Esophagus mucosa (tissue), 1 donor: Measurements from ENCODE around the gene EGLN3. TPM values are rescaled to one million over a fixed set of nuclear protein-coding genes. Genes with fewer than 3 reads are reported as not detected.

Experiments used
- ATAC-seq: fragments of 200-7000 bp; cut with Tn5 transposase; one replicate; pipeline ENCODE4 v1.9.1; 2020
- total RNA-seq: library from RNA; stranded (reverse); gene quantifications from one replicate; pipeline ENCODE4 v1.2.4, GENCODE V29; 2023
- donor health status: DM: yes; HTN: yes; CAD: no.

Gene EGLN3
- total RNA-seq, 1 donor from 2014 or later: 33.8 TPM

- ATAC-seq: no peak
These were observed 11.1 kb upstream of the EGLN3 start for GRCh38 chr14:33962016-33962415.

DNA sequence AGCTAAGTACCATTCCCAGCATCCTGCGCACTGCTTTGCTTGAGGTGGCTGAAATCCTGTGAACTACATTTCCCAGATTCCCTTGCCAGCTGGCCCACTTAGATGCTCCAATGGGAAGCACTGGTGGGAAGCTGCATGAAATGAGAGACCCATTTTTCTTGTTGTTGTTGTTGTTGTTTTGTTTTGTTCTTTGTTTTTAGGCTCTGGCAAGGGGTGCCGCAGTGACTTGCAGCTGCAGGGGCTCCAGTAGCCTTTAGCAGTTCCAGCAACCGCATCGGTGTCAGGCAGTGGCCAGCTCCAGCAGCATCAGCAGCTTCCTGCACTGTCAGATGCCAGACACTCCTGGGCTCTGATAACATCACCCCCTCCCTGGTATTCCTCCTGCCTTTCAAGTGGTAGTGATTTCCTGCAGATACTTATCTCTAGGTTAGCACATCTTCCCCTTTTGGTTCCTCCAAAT is 8.8 kb upstream of the EGLN3 start:
- ATAC-seq: no peak

DNA sequence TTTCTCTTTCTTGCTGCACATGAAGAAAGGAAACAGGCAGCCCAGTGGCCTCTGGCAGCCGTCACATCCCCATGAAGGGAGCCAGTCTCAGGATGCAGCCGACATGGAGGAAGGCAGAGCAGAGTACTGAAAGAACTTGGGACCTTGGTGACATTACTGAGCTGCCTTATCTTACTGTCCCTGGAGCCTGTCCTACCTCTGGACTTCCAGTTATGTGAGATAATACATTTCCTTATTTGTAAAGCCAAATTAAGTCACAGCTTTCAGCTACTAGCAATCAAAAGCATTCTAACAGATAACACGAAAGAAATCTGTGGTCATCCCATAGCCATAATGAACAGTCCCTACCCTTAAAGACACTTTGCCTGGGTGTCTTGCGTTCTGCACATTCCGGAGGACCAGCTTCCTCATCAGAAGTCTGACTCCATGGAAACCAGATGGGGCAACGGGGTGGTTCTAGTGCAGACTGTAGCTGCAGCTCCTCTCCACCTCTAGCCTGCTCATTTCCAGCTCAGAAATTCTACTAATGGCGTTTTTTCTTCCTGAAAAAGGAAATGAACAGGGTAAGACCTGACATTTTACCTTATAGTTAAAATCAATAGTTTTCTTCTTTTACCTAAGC is 7.8 kb upstream of the EGLN3 start:
- no peak for ATAC-seq

DNA sequence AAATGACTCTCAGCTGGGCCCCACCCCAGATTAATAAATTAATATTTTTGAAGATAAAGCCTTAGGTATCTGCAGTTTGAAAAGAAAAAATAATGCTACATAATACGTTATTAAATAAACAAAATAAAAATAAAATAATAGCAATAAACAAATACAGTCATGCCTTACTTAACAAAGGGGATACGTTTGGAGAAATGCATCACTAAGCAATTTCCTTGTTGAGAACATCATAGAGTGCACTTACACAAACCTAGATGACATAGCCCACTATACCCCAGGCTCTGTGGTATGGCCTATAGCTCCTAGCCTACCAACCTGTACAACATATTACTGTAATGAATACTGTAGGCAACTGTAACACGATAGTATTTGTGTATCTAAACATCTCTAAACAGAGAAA is 7.1 kb upstream of the EGLN3 start:
- no peak for ATAC-seq

- no peak for ATAC-seq
These were observed 6.4 kb upstream of the EGLN3 start for GRCh38 chr14:33957299-33957698.

DNA sequence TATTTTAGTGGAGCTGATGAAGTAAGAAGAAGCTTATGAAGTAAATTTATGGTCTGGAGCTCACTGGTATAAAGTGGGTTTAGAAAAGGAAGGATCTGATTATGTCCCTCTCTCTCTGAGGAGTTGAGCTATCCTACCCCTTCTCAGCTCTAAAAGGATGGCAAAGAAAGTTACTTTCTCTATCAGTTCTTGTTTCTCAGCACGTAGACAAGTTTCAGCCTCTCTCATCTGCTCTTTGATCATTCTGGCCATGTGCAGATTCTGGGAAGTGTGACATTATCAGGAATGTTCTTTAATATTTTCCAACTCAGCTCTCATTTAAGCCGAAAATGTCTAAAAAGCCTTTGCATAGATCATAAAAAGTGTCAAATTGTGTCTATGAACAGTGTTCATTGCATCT is 5.8 kb upstream of the EGLN3 start:
- ATAC-seq: no peak

GRCh38 chr14:33954016-33954598 is 3.2 kb upstream of the EGLN3 start:
- ATAC-seq: no peak

- ATAC-seq: no peak
These were observed 1.7 kb upstream of the EGLN3 start for GRCh38 chr14:33952541-33952940.

DNA sequence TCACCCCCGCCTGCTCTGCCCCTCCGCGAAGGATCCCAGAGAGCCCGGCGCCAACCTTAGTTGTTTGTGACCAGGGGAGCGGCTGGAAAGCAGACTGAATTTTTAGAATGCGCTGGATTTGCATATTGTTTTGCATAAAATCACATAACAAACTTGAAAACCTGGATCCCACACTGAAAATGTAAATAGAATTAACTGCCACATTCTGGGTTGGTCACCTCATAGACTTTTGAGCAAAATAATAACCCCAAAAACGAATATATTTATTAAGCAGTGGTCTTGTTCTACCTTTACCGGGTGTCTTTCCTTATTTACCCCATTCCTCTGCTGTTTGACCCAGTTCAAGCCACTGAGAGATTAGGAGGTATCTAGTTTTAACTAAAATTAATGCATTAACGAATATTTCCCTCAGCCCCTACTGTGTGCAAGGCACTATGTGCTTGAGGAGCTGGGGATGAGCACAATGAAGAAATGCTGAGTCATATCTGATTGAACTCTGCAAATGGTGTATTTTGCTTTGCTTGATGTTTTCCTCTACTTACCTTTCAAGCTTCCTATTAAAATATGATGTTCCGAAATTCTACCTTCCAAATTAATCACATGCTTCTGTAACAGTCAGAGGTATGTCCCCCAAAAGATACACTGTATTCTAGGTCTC is 438 bp upstream of the EGLN3 start:
- no peak for ATAC-seq

GRCh38 chr14:33949411-33949893 is 1.4 kb downstream of the EGLN3 start:
- ATAC-seq: no peak

GRCh38 chr14:33948869-33949408 is 1.9 kb downstream of the EGLN3 start:
- ATAC-seq: no peak

DNA sequence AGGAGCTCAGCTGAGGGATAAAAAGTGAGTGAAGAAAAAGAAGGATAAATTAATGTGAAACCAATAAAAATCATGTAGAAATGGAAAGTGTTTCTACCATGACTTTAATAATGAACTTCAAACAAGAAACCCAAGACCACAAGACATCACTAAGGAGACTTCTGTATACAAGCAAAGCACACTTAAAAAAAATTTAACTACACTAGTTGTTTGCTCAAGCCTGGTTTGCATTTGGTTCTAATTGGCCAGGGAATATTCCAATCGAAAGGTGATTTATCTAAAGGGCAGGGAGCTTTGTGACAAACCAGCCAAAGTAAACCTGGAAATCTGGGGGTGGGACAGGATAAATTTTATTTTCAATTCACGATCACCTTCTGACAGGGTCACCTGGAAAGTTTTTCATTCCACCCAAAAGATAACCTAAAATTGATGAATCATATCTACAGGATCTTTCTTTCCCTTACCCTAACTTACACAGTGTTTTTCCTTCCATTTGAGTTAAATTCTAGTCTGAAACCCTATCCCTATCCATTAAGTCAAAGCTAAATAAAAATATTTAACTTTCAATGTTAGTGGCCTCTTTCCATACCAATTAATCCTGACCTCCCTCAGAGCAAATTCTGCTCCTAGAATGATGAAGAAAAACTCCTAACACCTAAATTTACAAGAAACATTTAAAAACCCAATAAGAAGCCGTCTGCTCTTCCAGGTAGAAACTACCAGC is 2.6 kb downstream of the EGLN3 start:
- no peak for ATAC-seq

- no peak for ATAC-seq
These were observed 4.0 kb downstream of the EGLN3 start for GRCh38 chr14:33946679-33947476.

DNA sequence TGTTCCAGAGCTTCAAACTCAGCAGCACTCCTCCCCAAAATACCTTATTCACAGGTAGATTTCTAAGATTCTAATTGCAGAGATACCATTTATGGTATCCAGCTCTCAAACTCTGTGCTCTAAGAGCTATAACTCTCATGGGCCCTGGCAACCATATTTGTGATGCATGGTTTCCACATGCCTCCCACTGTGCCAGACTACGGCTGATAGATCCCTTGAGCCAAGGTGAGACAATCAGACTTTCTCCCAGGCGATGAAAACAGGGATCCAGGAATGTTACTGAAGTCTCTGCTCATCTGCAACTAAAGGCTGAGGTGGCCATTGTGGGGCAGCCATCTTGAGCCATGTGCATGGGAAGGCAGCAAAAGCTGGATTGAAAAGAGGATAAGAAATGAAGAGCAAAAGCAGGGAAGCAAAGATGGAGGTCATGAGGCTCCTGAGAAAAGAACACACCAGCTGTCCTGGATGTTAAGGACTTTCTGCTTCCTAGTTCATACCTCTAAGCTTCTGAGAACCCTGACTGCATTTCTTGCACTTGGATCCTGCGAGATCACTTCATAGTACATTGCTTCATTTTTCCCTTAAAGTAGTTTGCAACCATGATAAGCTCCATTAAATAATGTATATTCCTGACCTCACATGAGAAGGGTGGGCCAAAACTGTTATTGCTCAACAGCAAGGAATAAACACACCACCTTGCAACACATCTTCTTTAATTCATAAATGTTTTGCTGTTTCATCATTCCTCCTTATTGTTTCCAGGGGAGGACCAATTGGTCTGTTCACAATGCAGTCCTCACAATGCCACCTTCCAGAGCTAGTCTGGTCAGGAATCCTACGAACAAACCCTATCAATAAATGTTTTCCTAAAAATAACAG is 5.4 kb downstream of the EGLN3 start:
- no peak for ATAC-seq

DNA sequence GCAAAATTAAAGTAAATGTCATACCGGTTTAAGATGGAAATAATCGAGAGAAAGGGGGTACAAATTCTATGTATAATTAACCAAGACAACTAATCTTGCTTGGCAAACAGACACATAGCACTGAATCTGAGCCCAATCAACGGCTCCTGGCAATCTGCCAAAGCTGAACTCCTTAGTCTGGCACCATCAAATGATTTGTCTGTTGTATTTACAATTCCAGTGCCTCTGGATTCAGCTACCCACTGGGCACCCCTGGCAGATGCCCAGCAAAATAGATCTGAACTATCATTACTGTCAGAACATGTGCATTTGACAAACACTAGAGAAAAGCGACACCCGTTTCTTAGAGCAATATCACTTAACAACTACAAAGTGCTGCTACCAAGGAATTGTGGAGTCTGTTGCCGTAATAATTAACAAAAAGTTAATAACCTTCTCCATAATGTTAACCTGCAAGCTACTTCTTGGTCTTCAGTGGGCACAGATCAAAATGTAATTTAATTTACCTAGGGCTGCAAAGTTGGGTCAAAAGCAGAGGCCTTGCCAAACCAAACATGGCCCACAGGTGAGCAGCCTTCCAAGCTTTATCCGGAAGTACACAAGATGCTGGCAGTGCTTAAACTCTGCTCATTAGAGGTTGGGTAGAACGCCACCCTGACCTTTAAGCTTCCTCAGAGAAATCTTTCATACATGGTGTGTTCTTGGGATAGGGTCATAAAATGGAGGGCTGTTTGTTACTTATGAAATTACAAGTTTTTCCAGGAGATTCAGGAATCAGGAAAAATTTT is 7.6 kb downstream of the EGLN3 start:
- ATAC-seq: no peak

DNA sequence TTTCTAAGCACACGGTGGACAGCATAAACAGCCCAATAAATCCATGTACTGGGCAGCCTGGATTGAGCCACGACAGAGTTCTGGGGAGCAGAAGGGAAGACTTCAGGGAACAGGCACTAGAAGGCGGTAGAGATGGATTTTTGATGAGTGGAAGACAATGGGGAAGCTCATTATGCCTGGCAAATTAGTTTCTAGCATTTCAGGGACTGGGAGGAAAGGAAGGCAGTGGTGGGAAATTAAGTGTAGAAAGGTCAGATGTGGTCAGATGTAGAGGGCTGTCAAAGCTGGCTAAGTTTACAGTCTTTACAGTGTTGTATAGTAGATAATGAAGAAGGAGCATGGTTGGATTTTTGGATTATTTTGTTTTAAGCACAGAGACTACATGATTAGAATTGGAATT is 9.2 kb downstream of the EGLN3 start:
- ATAC-seq: no peak

DNA sequence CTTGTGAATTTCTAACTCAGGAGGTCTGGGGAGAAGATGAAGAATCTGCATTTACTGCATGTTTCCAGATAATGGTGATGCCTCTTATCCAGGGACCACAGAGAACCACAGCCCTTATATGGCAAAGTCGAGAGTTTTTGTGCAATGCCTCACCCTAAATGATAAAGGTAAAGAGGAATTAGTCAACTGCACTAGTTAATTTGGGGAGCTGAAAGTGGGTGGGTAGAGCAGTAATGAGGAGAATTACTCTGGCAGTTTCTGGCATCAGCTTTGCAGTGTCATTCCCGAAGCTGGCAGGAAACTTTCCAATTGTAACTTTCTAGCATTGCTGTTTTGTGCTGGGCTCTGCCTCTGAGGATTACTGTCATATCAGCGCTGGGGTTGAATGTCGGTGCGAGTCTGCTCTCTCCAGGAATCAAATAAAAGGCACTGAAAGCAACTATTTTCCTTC is 10.3 kb downstream of the EGLN3 start:
- no peak for ATAC-seq

- peak; percentile 91 for ATAC-seq
These were observed 12.5 kb downstream of the EGLN3 start for GRCh38 chr14:33938131-33938949.

DNA sequence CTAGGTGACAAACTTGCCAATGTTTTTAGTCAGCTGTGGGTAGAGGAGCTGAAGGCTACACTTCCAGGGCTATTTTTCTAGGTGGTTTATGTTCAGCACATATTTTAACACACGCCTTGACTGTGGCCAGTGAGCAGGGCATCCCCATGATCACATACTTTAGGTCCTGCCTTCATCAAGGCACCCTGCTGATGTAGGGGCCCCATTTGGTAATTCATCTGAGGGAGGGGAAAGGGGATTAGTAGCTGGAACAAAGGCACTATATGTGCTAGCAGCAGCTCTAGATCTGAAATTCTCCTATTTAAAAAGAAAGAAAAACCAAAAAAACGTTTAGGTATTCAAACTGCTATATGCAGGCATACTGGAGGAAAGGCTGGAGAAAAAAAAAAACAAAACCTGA is 14.5 kb downstream of the EGLN3 start:
- no peak for ATAC-seq
